Transverse colon (tissue), 4 donors: ENCODE measurements around the gene TEX53. TPM values are rescaled to one million over a fixed set of nuclear protein-coding genes. Genes with fewer than 3 reads are reported as not detected.

ENCODE experiments used
- DNase-seq: peaks from one replicate; pipeline ENCODE4 v3.0.0-alpha.2; 2019
- H3K27ac ChIP-seq, 4 donors: fragments of 200-600 bp; sonication (generic); 2 replicates each; pipeline ENCODE4 v1.5.1; 2016 to 2018; ENCODE audit warnings: inconsistent platforms in 4 of 4
- H3K27me3 ChIP-seq: fragments of 200-600 bp; sonication (generic); 2 replicates; pipeline ENCODE4 v1.5.1; 2017; ENCODE audit warnings: inconsistent platforms
- H3K36me3 ChIP-seq, 4 donors: fragments of 200-600 bp; sonication (generic); 2 replicates each; pipeline ENCODE4 v1.5.1; 2017 to 2019; ENCODE audit warnings: inconsistent platforms in 4 of 4
- H3K4me1 ChIP-seq, 4 donors: fragments of 200-600 bp; sonication (generic); 2 replicates each; pipeline ENCODE4 v1.5.1; 2017 to 2020; ENCODE audit warnings: inconsistent platforms in 4 of 4
- H3K4me3 ChIP-seq, 4 donors: fragments of 200-600 bp; sonication (generic); 1 replicate in 1 of 4; 2 replicates in 3 of 4; pipeline versions ENCODE4 v1.5.1 to v1.6.1; 2017 to 2019; ENCODE audit warnings: inconsistent platforms in 4 of 4
- H3K9me3 ChIP-seq, 2 donors: fragments of 200-600 bp; sonication (generic); 2 replicates each; pipeline ENCODE4 v1.5.1; 2017 to 2019; ENCODE audit warnings: inconsistent platforms in 2 of 2
- CTCF ChIP-seq, 5 experiments: fragments of 200-600 bp in 3 of 5; fragments of 450-650 bp in 2 of 5; sonication (generic) in 3 of 5; IDR thresholded peaks; 1 replicate in 2 of 5; 2 replicates in 3 of 5; pipeline ENCODE4 v1.5.1; 2016 to 2017; ENCODE audit warnings: antibody characterized with exemption in 5 of 5, inconsistent platforms in 3 of 5, mild to moderate bottlenecking in 2 of 5, moderate library complexity in 1 of 5
- EP300 ChIP-seq: sonication (generic); formaldehyde crosslinking; IDR thresholded peaks from one replicate; pipeline ENCODE4 v1.6.1; 2017; ENCODE audit warnings: antibody characterized with exemption, low read depth
- POLR2A ChIP-seq: fragments of 450-650 bp; IDR thresholded peaks from one replicate; pipeline ENCODE4 v1.6.1; 2016; ENCODE audit warnings: antibody characterized with exemption, mild to moderate bottlenecking, moderate library complexity
- POLR2AphosphoS5 ChIP-seq, 3 donors: sonication (generic); formaldehyde crosslinking; IDR thresholded peaks; one replicate each; pipeline ENCODE4 v1.6.1; 2016; ENCODE audit warnings: antibody characterized with exemption in 3 of 3
- WGBS, 2 donors: methylation state at CpG; one replicate each; pipeline ENCODE4 v1.1.5; 2018; ENCODE audit warnings: low coverage in 1 of 2; 5-methylcytosine and 5-hydroxymethylcytosine counted together
- in situ Hi-C, 4 donors: fragments of 200-750 bp; cut with MboI; loops; one replicate each; pipeline versions ENCODE4 v1.15.0 to v1.15.1; 2017; ENCODE audit warnings: low sequenced_read_pairs in 3 of 4, low pct_ligation_motif_present in 1 of 4, low pct_unique_long_range_greater_than_20kb in 1 of 4
- intact Hi-C: fragments of 100-400 bp; cut with DNase I; formaldehyde crosslinking; loops from one replicate; pipeline ENCODE4 v1.15.1; 2023; ENCODE audit warnings: low total_unique reads
- total RNA-seq, 4 donors: library from RNA; depleted of rRNA; stranded (reverse); fragments of >200 nt; gene quantifications; one replicate each; pipeline ENCODE4 v1.1.0, GENCODE V29; 2016

The TEX53 gene
- total RNA-seq, 4 donors from 2014 or later: not detected

GRCh38 chr9:114662081-114662989 is 4.7 kb upstream of the TEX53 start:
- peak; percentile 71 to 83 (median 77) for TF ChIP-seq CTCF (IDR thresholded peaks at IDR 0.05)
- no peak for TF ChIP-seq POLR2A
- in situ Hi-C loops: loop anchor here in 1 of 4 donors (25.0 kb wide), 2 partner anchors 175 to 250 kb away; no protein-coding TSS in a partner anchor

GRCh38 chr9:114656301-114656700 is 1.3 kb downstream of the TEX53 start:
- H3K27ac ChIP-seq: no peak overlapping the region
- no peaks in the 10 kb centered on the region for H3K36me3 ChIP-seq
- 85% methylated on average over 12 of the region's 12 CpGs; no CpG with 5 or more reads in 1 of the 2 donors for WGBS, 2 donors
- no peak for DNase-seq
- H3K27me3 ChIP-seq: no peaks in the 10 kb centered on the region
- H3K4me3 ChIP-seq: no peak overlapping the region
- in situ Hi-C loops (loop anchor here (10.0 to 25.0 kb wide), 6 partner anchors 162 to 252 kb away; no protein-coding TSS in a partner anchor), intact Hi-C loops (loop anchor here (5.0 to 10.0 kb wide), 2 partner anchors 172 to 254 kb away; no protein-coding TSS in a partner anchor)
- no peaks in the 10 kb centered on the region for H3K9me3 ChIP-seq
- H3K4me1 ChIP-seq: peaks cover 0 to 7% (median 0%) of the 10 kb centered on the region in 4 donors
- TF ChIP-seq POLR2A: no peak
- no peak for TF ChIP-seq EP300
- no peak for TF ChIP-seq POLR2AphosphoS5 (IDR thresholded peaks at IDR 0.05)
- TF ChIP-seq CTCF (IDR thresholded peaks at IDR 0.05): no peak

More at GRCh38 chr9:114662081-114662989, 4.7 kb upstream of the TEX53 start:
- DNase-seq: peak; percentile 54
- Histone ChIP-seq H3K27me3 (peaks cover 4% of the 10 kb centered on the region), H3K27ac (no peak overlapping the region), H3K36me3 (no peaks in the 10 kb centered on the region), H3K4me3 (no peak overlapping the region), H3K4me1 (no peaks in the 10 kb centered on the region), H3K9me3 (no peaks in the 10 kb centered on the region)
- 33% methylated on average over 10 of the region's 10 CpGs; no CpG with 5 or more reads in 1 of the 2 donors for WGBS, 2 donors
- intact Hi-C loops: no loop called here

GRCh38 chr9:114655689-114656088 is 1.9 kb downstream of the TEX53 start:
- no peak overlapping the region for H3K4me3 ChIP-seq
- intact Hi-C loops: loop anchor here (5.0 to 10.0 kb wide), 2 partner anchors 171 to 253 kb away; no protein-coding TSS in a partner anchor
- no peaks in the 10 kb centered on the region for H3K36me3 ChIP-seq
- no peak for DNase-seq
- H3K9me3 ChIP-seq: no peaks in the 10 kb centered on the region
- TF ChIP-seq EP300 (no peak), POLR2A (no peak), CTCF (IDR thresholded peaks at IDR 0.05) (no peak), POLR2AphosphoS5 (IDR thresholded peaks at IDR 0.05) (no peak)
- no peaks in the 10 kb centered on the region for H3K27me3 ChIP-seq
- WGBS, 2 donors: 92 to 93% methylated on average over 2 to 8 of the region's 8 CpGs
- no peak overlapping the region for H3K27ac ChIP-seq
- in situ Hi-C loops: loop anchor here (10.0 to 25.0 kb wide), 6 partner anchors 161 to 251 kb away; no protein-coding TSS in a partner anchor
- H3K4me1 ChIP-seq: peaks cover 0 to 7% (median 0%) of the 10 kb centered on the region in 4 donors

GRCh38 chr9:114653556-114654159 is 3.9 kb downstream of the TEX53 start:
- no peak overlapping the region for H3K27ac ChIP-seq
- 25 to 37% methylated on average over 4 to 6 of the region's 6 CpGs for WGBS, 2 donors

More at GRCh38 chr9:114653556-114654159, 3.9 kb downstream of the TEX53 start:
- H3K9me3 ChIP-seq: no peaks in the 10 kb centered on the region
- no peak overlapping the region for H3K4me3 ChIP-seq
- intact Hi-C loops: loop anchor here (10.0 kb wide), 1 partner anchor 169 kb away; no protein-coding TSS in a partner anchor
- no peaks in the 10 kb centered on the region for H3K36me3 ChIP-seq
- in situ Hi-C loops: loop anchor here (5.0 to 25.0 kb wide), 7 partner anchors 159 to 249 kb away; no protein-coding TSS in a partner anchor
- no peak for TF ChIP-seq EP300
- peak; percentile 88 to 93 (median 91) for TF ChIP-seq CTCF (IDR thresholded peaks at IDR 0.05)
- H3K27me3 ChIP-seq: no peaks in the 10 kb centered on the region
- peak; percentile 84 for DNase-seq
- peaks cover 0 to 7% (median 0%) of the 10 kb centered on the region in 4 donors for H3K4me1 ChIP-seq
